Ectodermal cell (in vitro differentiated cells): ENCODE data around the gene YWHAB. TPM values are rescaled to one million over a fixed set of nuclear protein-coding genes. Genes with fewer than 3 reads are reported as not detected.

Source experiments
- H3K27ac ChIP-seq: 2 replicates; pipeline ENCODE4 v1.7.0; 2013; ENCODE audit warnings: mild to moderate bottlenecking, low read depth, low read length; ENCODE audit not compliant: insufficient read depth, poor library complexity, severe bottlenecking
- H3K27me3 ChIP-seq: 2 replicates; pipeline ENCODE4 v1.7.0; 2013; ENCODE audit warnings: mild to moderate bottlenecking, low read length; ENCODE audit not compliant: insufficient read depth, control insufficient read depth, poor library complexity, severe bottlenecking
- H3K36me3 ChIP-seq: one replicate; pipeline ENCODE4 v1.7.0; 2013; ENCODE audit warnings: low read length; ENCODE audit not compliant: control insufficient read depth, insufficient read depth
- H3K4me1 ChIP-seq: one replicate; pipeline ENCODE4 v1.7.0; 2013; ENCODE audit warnings: low read length; ENCODE audit not compliant: control insufficient read depth, insufficient read depth
- H3K4me3 ChIP-seq: 2 replicates; pipeline ENCODE4 v1.7.0; 2013; ENCODE audit warnings: low read depth, low read length, control low read depth; ENCODE audit not compliant: insufficient read depth
- H3K9me3 ChIP-seq: 2 replicates; pipeline ENCODE4 v1.7.0; 2013; ENCODE audit warnings: mild to moderate bottlenecking, low read length, moderate library complexity; ENCODE audit not compliant: control insufficient read depth
- WGBS, 2 experiments: methylation state at CpG; one replicate each; pipeline ENCODE4 v1.1.7; 2013; ENCODE audit warnings: missing lambda C conversion rate in 2 of 2; 5-methylcytosine and 5-hydroxymethylcytosine counted together
- polyA plus RNA-seq, 4 experiments: library from polyadenylated mRNA; stranded (reverse); fragments of 50-300 nt; gene quantifications; one replicate each; pipeline ENCODE4 v1.2.3, GENCODE V29; 2013

Gene YWHAB
- polyA plus RNA-seq (2013, experiment 1 of 4), result 216 TPM
- polyA plus RNA-seq (2013, experiment 2 of 4), result 216 TPM
- polyA plus RNA-seq (2013, experiment 3 of 4), result 154 TPM
- polyA plus RNA-seq (2013, experiment 4 of 4), result 168 TPM

DNA sequence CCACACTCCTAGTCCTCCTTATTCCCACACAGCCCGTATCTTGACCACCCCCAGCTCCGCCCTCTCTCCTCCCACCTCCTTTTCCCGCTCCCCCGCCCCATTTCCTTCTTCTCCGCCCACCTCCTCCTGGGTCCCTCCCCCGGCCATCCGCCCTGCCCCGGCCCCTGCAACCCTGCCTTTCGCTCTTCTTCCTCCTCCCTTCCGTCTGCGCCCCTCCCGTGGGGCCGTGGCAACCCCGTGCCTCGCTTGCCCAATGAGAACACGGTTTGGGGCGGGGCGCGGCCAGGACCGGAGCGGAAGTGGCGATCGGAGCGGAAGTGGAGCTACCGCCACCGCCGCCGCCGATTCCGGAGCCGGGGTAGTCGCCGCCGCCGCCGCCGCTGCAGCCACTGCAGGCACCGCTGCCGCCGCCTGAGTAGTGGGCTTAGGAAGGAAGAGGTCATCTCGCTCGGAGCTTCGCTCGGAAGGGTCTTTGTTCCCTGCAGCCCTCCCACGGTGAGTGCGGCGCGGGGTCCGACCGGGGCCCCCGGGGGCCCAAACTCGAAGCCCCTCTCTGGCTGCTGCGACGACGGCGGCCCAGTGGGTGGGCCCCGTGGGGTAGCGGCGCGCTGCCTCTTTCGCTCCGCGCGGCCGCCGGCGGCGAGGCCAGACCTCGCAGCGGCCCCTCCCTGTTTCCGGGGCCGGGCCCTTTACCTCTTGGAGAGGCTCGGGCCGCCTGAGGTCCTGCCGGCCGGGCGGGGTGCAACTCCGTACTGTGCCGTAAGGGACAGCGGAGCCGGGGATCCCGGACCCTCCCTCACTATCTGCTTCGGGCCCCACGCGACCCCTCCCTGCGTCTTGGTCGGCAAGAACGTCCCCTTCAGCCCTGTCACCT, at the start of gene YWHAB:
Gene YWHAB (plus strand): TSS at position 314 of the 874 bp plus-strand sequence. CDS start 15,829 bp downstream, outside the sequence.
- Histone ChIP-seq H3K4me3 (peak within 1 kb of the TSS; percentile 96), H3K27ac (peak within 1 kb of the TSS; percentile 86), H3K36me3 (peaks cover 4% of the 10 kb centered on the region), H3K27me3 (no peaks in the 10 kb centered on the region), H3K9me3 (no peaks in the 10 kb centered on the region), H3K4me1 (peaks cover 14% of the 10 kb centered on the region)
- WGBS, 2 experiments, result 0% methylated on average over 88 of the region's 88 CpGs

DNA sequence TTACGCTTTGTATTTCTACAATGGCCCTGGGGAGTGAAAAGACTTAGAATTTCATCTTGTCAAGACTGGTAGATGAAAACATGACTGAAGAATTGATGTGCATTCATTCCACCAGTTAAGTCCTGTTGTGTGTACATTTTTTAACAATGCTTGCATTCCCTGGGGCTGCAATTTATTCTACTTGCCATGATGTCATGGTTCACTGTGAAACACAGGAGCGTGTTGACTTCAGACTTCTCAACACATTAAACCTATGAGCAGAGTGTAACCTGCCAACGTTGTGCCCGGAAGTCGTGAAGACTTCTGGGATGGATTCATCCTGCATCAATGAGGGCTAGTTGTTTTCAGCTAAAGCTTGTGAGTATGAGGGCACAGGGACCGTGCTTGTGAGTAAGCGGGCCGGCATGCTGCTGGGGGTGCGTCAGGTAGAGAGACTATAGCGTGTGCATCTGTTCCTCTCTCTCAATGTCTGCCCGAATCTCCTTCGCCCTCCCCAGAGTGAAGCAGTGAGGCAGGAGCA, 48.8 kb upstream of the YWHAB start:
- 94 to 97% methylated on average over 12 of the region's 12 CpGs for WGBS, 2 experiments
- Histone ChIP-seq H3K4me3 (no peak overlapping the region), H3K36me3 (no peaks in the 10 kb centered on the region), H3K9me3 (no peaks in the 10 kb centered on the region), H3K27ac (no peak overlapping the region), H3K27me3 (no peaks in the 10 kb centered on the region), H3K4me1 (no peaks in the 10 kb centered on the region)

DNA sequence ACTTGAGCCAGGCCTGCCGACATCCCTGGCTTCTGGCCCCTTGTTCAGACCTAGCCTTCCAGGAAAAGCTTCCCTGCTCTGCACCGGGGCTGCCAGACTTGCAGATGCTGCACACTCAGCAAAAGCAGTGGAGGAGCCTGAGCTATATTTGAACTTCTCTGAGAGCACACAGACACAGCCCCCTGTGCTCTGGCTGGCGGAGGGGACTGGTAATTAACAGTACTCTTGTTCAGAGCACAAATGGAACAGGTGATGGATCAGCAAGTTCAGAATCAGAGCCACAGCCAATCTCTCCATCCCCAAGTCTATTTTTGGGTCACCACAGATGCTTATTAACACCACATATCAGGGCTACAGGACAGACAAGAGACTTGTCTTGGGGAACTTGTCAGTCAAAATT, 47.6 kb upstream of the YWHAB start:
- Histone ChIP-seq H3K36me3 (no peaks in the 10 kb centered on the region), H3K4me1 (no peaks in the 10 kb centered on the region), H3K9me3 (no peaks in the 10 kb centered on the region), H3K27ac (no peak overlapping the region), H3K4me3 (no peak overlapping the region), H3K27me3 (no peaks in the 10 kb centered on the region)
- WGBS, 2 experiments, result 89 to 94% methylated on average over 3 of the region's 3 CpGs

DNA sequence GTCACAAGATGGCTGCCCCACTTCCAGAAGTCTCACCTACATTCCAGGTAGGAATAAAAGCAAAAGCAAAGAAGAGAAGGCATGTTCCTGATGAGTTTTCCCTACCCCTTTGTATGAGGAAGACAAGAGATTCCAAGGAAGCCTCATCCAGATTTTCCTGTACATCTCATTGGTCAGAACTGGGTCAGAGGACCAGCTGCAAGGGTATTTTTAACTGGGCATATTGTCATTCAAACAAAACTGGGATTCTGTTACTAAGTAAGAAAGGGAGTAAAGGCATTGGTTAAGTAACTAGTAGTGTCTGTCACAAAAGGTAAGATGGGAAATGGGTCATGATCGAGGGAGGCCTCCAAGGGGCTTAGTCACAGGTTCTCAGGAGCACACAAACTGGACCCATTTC, 47.0 kb upstream of the YWHAB start:
- H3K27ac ChIP-seq, result no peak overlapping the region
- H3K4me1 ChIP-seq, result no peaks in the 10 kb centered on the region
- no peaks in the 10 kb centered on the region for H3K36me3 ChIP-seq
- 96 to 97% methylated on average over 1 of the region's 1 CpG for WGBS, 2 experiments
- no peaks in the 10 kb centered on the region for H3K27me3 ChIP-seq
- H3K4me3 ChIP-seq, result no peak overlapping the region
- H3K9me3 ChIP-seq, result no peaks in the 10 kb centered on the region

DNA sequence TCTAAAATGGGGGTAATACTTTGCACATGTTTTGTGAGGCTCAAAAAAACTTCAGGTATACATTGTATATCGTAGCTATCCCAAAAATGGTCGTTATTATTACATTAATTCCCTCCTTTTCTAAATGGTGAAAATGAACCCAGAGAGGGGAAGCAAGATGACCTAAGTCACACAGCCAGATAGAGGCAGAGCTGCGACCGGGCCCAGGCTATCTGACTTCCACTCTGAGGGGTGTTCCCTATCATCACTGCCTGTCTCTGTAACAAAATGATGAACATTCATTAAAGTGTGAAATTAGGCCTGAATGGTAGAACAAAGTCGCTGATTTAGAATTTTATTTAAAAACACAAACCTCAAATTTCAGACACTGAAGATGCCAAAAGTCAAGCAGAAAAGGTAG, 46.0 kb upstream of the YWHAB start:
- 94 to 98% methylated on average over 5 of the region's 5 CpGs for WGBS, 2 experiments
- Histone ChIP-seq H3K4me3 (no peak overlapping the region), H3K9me3 (no peaks in the 10 kb centered on the region), H3K36me3 (no peaks in the 10 kb centered on the region), H3K4me1 (no peaks in the 10 kb centered on the region), H3K27ac (no peak overlapping the region), H3K27me3 (no peaks in the 10 kb centered on the region)

DNA sequence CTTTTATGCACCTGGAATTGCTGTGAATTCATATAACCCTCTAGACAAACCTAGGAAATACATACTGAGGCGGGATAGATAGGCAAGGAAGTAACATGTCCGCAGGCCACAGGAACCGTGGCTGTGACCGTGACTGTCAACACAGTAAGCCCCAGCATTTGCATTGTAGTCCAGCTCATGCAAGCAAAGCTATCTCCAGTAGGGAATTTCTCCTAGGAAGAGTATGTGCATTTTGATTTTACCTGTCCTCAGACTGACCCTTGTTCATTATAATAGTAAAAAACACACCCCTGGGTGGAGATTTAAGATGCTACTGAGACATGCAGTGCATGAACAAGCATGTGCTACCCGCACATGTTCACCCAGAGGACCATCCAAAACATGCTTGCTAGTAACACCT, 44.7 kb upstream of the YWHAB start:
- no peaks in the 10 kb centered on the region for H3K36me3 ChIP-seq
- no peaks in the 10 kb centered on the region for H3K27me3 ChIP-seq
- WGBS, 2 experiments, result 96 to 98% methylated on average over 5 of the region's 5 CpGs
- H3K27ac ChIP-seq, result no peak overlapping the region
- no peaks in the 10 kb centered on the region for H3K4me1 ChIP-seq
- H3K4me3 ChIP-seq, result no peak overlapping the region
- no peaks in the 10 kb centered on the region for H3K9me3 ChIP-seq

DNA sequence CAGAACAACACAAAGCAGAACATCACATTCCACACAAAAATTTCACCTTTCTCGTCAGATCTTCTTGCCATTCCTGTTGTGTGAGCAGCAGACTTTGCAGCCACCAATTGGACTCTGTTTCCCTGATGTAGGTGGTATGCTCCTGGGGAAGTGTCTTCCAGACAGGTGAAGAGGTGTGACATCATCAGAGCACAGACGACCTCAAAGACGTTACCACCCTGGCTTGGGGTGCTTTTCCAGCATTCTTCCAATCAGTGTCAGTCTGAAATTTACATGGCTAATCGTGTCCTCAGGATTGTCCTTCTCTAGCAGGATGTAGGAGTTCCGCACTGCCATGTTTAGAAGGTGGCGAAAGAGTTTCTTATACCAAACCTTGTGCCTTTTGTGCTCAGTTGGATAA, 43.5 kb upstream of the YWHAB start:
- WGBS, 2 experiments, result 89 to 92% methylated on average over 6 of the region's 6 CpGs
- Histone ChIP-seq H3K4me1 (no peaks in the 10 kb centered on the region), H3K9me3 (no peaks in the 10 kb centered on the region)

DNA sequence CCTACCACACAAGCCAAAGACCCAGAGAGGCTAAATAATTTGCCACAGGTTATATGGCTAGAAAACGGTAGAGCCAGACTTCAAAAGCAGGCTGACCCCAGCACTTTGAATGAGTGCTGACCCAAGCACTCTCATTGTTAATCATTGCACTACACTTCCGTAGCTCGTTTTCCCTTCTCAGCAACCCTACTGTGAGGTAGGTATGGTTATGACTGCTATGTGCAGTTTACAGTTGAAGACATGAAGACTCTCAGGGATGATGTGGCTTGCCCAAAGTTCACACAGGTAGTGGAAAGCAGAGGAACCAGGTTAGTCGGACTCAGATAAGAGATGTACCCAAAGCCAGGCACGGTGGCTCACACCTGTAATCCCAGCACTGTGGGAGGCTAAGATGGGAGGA, 41.6 kb upstream of the YWHAB start:
- no peaks in the 10 kb centered on the region for H3K27me3 ChIP-seq
- no peak overlapping the region for H3K27ac ChIP-seq
- H3K4me3 ChIP-seq, result no peak overlapping the region
- no peaks in the 10 kb centered on the region for H3K4me1 ChIP-seq
- no peaks in the 10 kb centered on the region for H3K9me3 ChIP-seq
- H3K36me3 ChIP-seq, result no peaks in the 10 kb centered on the region
- 84 to 88% methylated on average over 5 of the region's 5 CpGs for WGBS, 2 experiments

More for the DNA sequence above, 43.5 kb upstream of the YWHAB start:
- Histone ChIP-seq H3K27me3 (no peaks in the 10 kb centered on the region), H3K27ac (no peak overlapping the region), H3K4me3 (no peak overlapping the region), H3K36me3 (no peaks in the 10 kb centered on the region)

DNA sequence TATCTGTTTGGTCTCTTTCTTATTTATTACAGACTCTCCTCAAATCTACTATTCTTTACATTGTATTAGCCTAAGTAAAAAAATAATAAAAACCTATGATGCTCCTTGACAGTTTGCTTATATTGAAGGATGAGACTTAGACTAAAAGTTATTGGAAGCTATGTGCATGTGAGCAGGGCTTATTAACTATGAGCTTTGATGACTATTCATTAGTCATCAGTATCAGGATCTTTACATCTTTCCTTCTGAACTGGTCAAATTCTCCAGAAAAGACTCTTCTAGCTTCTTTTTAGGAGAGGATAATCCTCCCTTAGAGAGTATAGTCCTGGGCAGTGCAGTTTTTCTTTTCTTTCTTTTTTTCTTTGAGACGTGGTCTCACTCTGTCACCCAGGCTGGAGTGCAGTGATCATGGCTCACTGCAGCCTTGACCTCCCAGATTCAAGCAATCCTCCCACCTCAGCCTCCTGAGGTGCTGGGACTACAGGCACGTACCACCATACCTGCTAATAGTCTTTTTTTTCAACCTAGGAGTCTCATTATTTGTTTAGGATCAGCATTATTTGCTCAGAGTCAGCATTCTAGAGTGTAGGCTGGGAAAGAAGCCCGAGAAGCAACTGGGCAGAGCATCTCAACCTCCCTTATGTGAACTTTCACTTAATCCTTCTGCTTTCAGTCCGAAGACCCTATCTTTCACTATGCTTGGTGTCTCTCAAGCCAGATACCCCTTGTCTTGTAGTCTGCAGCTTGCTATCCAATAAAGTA, 37.1 kb upstream of the YWHAB start:
- WGBS, 2 experiments, result 86 to 87% methylated on average over 4 of the region's 4 CpGs
- Histone ChIP-seq H3K36me3 (no peaks in the 10 kb centered on the region), H3K27me3 (no peaks in the 10 kb centered on the region), H3K4me3 (no peak overlapping the region), H3K9me3 (no peaks in the 10 kb centered on the region), H3K27ac (no peak overlapping the region), H3K4me1 (no peaks in the 10 kb centered on the region)

DNA sequence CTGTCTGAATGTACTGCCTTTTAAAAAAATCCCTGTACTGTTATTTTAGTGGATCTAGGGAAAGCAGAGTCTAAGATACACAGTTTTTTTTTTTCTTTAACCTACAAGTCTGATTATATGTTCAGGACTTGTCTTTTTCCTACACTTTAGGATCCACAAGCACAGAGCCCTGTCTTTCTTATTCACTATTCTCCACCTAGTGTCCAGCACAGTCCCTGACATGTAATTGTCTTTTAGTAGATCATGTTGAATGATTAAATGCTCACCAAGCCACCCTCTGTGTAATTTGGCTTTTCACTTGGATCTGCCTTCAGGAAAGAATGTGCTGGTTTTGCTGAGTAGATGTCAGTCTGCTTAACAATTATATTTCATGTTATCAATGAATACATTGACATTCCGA, 35.8 kb upstream of the YWHAB start:
- H3K36me3 ChIP-seq, result no peaks in the 10 kb centered on the region
- H3K27me3 ChIP-seq, result no peaks in the 10 kb centered on the region

More for the DNA sequence above, 35.8 kb upstream of the YWHAB start:
- Histone ChIP-seq H3K4me1 (no peaks in the 10 kb centered on the region), H3K9me3 (no peaks in the 10 kb centered on the region), H3K4me3 (no peak overlapping the region), H3K27ac (no peak overlapping the region)
- 100% methylated on average over 1 of the region's 1 CpG; no CpG with 5 or more reads in 1 of the 2 experiments for WGBS, 2 experiments
